ENCODE results near the gene TNIP1.

GRCh38 chr5:151042453-151043093 is 38.3 kb downstream of the TNIP1 start:
- TF ChIP-seq YY1 (IDR thresholded peaks at IDR 0.05; ENCODE audit: insufficient read depth, insufficient read length) (no peak), ZNF274 (IDR thresholded peaks at IDR 0.05; ENCODE audit: low read depth, low read length) (no peak)
